ENCODE measurements around the gene UBASH3B. TPM values are rescaled to one million over a fixed set of nuclear protein-coding genes. Genes with fewer than 3 reads are reported as not detected.
A peak's percentile ranks its signal among the peaks of the same experiment; 100 is the strongest.

UBASH3B gene
- total and polyA plus RNA-seq, 2 donors (not counting 1 experiment from before 2014, with no cell fraction given): 13.1 to 44.4 TPM

GRCh38 chr11:122847466-122847865 lies 191.9 kb downstream of the UBASH3B start:
- H3K36me3 ChIP-seq (ENCODE audit: control insufficient read depth, insufficient read depth, low read length): no peaks in the 10 kb centered on the region
- H3K4me1 ChIP-seq (ENCODE audit: control insufficient read depth, extremely low read depth, insufficient read depth, low read length): no peaks in the 10 kb centered on the region
- no peaks in the 10 kb centered on the region for H3K9me3 ChIP-seq (ENCODE audit: control insufficient read depth, insufficient read depth, low read depth, low read length)
- no peak overlapping the region for H3K4me3 ChIP-seq (replicated peaks in 1 of 4; ENCODE audit: control extremely low read depth in 1 of 4, insufficient read depth in 1 of 4, low read depth in 3 of 4, low read length in 4 of 4)
- no peak for DNase-seq (ENCODE audit: low read depth in 2 of 2)
- TF ChIP-seq EZH2 (IDR thresholded peaks at IDR 0.05; ENCODE audit: low read length, missing control alignments): no peak
- TF ChIP-seq, protein P1, sequence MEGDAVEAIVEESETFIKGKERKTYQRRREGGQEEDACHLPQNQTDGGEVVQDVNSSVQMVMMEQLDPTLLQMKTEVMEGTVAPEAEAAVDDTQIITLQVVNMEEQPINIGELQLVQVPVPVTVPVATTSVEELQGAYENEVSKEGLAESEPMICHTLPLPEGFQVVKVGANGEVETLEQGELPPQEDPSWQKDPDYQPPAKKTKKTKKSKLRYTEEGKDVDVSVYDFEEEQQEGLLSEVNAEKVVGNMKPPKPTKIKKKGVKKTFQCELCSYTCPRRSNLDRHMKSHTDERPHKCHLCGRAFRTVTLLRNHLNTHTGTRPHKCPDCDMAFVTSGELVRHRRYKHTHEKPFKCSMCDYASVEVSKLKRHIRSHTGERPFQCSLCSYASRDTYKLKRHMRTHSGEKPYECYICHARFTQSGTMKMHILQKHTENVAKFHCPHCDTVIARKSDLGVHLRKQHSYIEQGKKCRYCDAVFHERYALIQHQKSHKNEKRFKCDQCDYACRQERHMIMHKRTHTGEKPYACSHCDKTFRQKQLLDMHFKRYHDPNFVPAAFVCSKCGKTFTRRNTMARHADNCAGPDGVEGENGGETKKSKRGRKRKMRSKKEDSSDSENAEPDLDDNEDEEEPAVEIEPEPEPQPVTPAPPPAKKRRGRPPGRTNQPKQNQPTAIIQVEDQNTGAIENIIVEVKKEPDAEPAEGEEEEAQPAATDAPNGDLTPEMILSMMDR (conservative IDR thresholded peaks at IDR 0.05 in 1 of 2, IDR thresholded peaks at IDR 0.05 in 1 of 2; ENCODE audit: low read depth in 1 of 2, low read length in 2 of 2): no peak
- no peak overlapping the region for H3K9ac ChIP-seq (ENCODE audit: insufficient read depth, low read length)
- no peak overlapping the region for H2AFZ ChIP-seq (ENCODE audit: low read length)
- H3K79me2 ChIP-seq (ENCODE audit: control insufficient read depth, insufficient read depth, low read length): no peaks in the 10 kb centered on the region
- H3K27ac ChIP-seq (ENCODE audit: insufficient read depth, low read length): no peak overlapping the region
- no peak overlapping the region for H3K4me2 ChIP-seq (ENCODE audit: extremely low read depth, insufficient read depth, low read length)
- no peaks in the 10 kb centered on the region for H4K20me1 ChIP-seq (ENCODE audit: control insufficient read depth, extremely low read depth, insufficient read depth, low read length)
- H3K27me3 ChIP-seq (ENCODE audit: control insufficient read depth, insufficient read depth, low read length): peaks cover 2% of the 10 kb centered on the region

GRCh38 chr11:122848186-122848585 lies 192.7 kb downstream of the UBASH3B start:
- Histone ChIP-seq H3K4me3 (replicated peaks in 1 of 4; ENCODE audit: control extremely low read depth in 1 of 4, insufficient read depth in 1 of 4, low read depth in 3 of 4, low read length in 4 of 4) (no peak overlapping the region), H3K27ac (ENCODE audit: insufficient read depth, low read length) (no peak overlapping the region), H3K27me3 (ENCODE audit: control insufficient read depth, insufficient read depth, low read length) (peaks cover 2% of the 10 kb centered on the region), H3K36me3 (ENCODE audit: control insufficient read depth, insufficient read depth, low read length) (no peaks in the 10 kb centered on the region), H3K79me2 (ENCODE audit: control insufficient read depth, insufficient read depth, low read length) (no peaks in the 10 kb centered on the region), H4K20me1 (ENCODE audit: control insufficient read depth, extremely low read depth, insufficient read depth, low read length) (no peaks in the 10 kb centered on the region), H3K4me1 (ENCODE audit: control insufficient read depth, extremely low read depth, insufficient read depth, low read length) (no peaks in the 10 kb centered on the region), H3K9ac (ENCODE audit: insufficient read depth, low read length) (no peak overlapping the region), H3K9me3 (ENCODE audit: control insufficient read depth, insufficient read depth, low read depth, low read length) (no peaks in the 10 kb centered on the region), H2AFZ (ENCODE audit: low read length) (no peak overlapping the region), H3K4me2 (ENCODE audit: extremely low read depth, insufficient read depth, low read length) (no peak overlapping the region)
- no peak for DNase-seq (ENCODE audit: low read depth in 2 of 2)
- TF ChIP-seq, protein P1 (conservative IDR thresholded peaks at IDR 0.05 in 1 of 2, IDR thresholded peaks at IDR 0.05 in 1 of 2; ENCODE audit: low read depth in 1 of 2, low read length in 2 of 2): no peak
- TF ChIP-seq EZH2 (IDR thresholded peaks at IDR 0.05; ENCODE audit: low read length, missing control alignments): no peak

- H3K9me3 ChIP-seq (ENCODE audit: control insufficient read depth, insufficient read depth, low read depth, low read length): no peaks in the 10 kb centered on the region
- no peak overlapping the region for H3K4me2 ChIP-seq (ENCODE audit: extremely low read depth, insufficient read depth, low read length)
- H3K27me3 ChIP-seq (ENCODE audit: control insufficient read depth, insufficient read depth, low read length): no peaks in the 10 kb centered on the region
- TF ChIP-seq EZH2 (IDR thresholded peaks at IDR 0.05; ENCODE audit: low read length, missing control alignments): no peak
- TF ChIP-seq, protein P1 (conservative IDR thresholded peaks at IDR 0.05 in 1 of 2, IDR thresholded peaks at IDR 0.05 in 1 of 2; ENCODE audit: low read depth in 1 of 2, low read length in 2 of 2): no peak
- no peak overlapping the region for H3K9ac ChIP-seq (ENCODE audit: insufficient read depth, low read length)
- no peaks in the 10 kb centered on the region for H3K36me3 ChIP-seq (ENCODE audit: control insufficient read depth, insufficient read depth, low read length)
- no peaks in the 10 kb centered on the region for H3K4me1 ChIP-seq (ENCODE audit: control insufficient read depth, extremely low read depth, insufficient read depth, low read length)
- no peak overlapping the region for H3K27ac ChIP-seq (ENCODE audit: insufficient read depth, low read length)
- H3K4me3 ChIP-seq (replicated peaks in 1 of 4; ENCODE audit: control extremely low read depth in 1 of 4, insufficient read depth in 1 of 4, low read depth in 3 of 4, low read length in 4 of 4): no peak overlapping the region
- H2AFZ ChIP-seq (ENCODE audit: low read length): no peak overlapping the region
- no peaks in the 10 kb centered on the region for H4K20me1 ChIP-seq (ENCODE audit: control insufficient read depth, extremely low read depth, insufficient read depth, low read length)
- H3K79me2 ChIP-seq (ENCODE audit: control insufficient read depth, insufficient read depth, low read length): no peaks in the 10 kb centered on the region
- peak in 1 of 2 donors; percentile 74 for DNase-seq (ENCODE audit: low read depth in 2 of 2)
Observed at GRCh38 chr11:122850076-122850631, 194.6 kb downstream of the UBASH3B start.

Data from fibroblast of lung (primary cell).